Small intestine (tissue), 7 donors: ENCODE data around the gene PPP1R9B. TPM values are rescaled to one million over a fixed set of nuclear protein-coding genes. Genes with fewer than 3 reads are reported as not detected.

Experiments used
- DNase-seq, 2 donors: peaks; one replicate each; pipeline versions ENCODE4 v3.0.0 to v3.0.0-alpha.2; 2013
- FAIRE-seq: peaks from 2 replicates; lab custom pipeline; 2012; peaks lifted over from hg19 to GRCh38; lab: Jason Lieb, UNC
- H3K27ac ChIP-seq, 3 donors: one replicate each; pipeline ENCODE4 v1.5.1; 2013; ENCODE audit warnings: low read length in 2 of 3, mild to moderate bottlenecking in 2 of 3, control low read depth in 1 of 3, inconsistent platforms in 1 of 3, low read depth in 1 of 3, moderate library complexity in 1 of 3
- H3K27me3 ChIP-seq, 3 donors: one replicate each; pipeline ENCODE4 v1.6.1; 2013; ENCODE audit warnings: low read length in 3 of 3, inconsistent platforms in 1 of 3; ENCODE audit not compliant: control insufficient read depth in 3 of 3, insufficient read depth in 3 of 3
- H3K36me3 ChIP-seq, 3 donors: one replicate each; pipeline ENCODE4 v1.6.1; 2013; ENCODE audit warnings: low read length in 3 of 3, inconsistent platforms in 1 of 3, low read depth in 1 of 3, mild to moderate bottlenecking in 1 of 3, moderate library complexity in 1 of 3; ENCODE audit not compliant: control insufficient read depth in 3 of 3, insufficient read depth in 2 of 3
- H3K4me1 ChIP-seq, 3 donors: one replicate each; pipeline ENCODE4 v1.6.1; 2013; ENCODE audit warnings: low read length in 2 of 3, inconsistent platforms in 1 of 3, low read depth in 1 of 3, mild to moderate bottlenecking in 1 of 3, moderate library complexity in 1 of 3; ENCODE audit not compliant: control insufficient read depth in 3 of 3, insufficient read depth in 2 of 3
- H3K4me3 ChIP-seq, 3 donors: one replicate each; pipeline ENCODE4 v1.5.1; 2013; ENCODE audit warnings: low read length in 3 of 3, control low read depth in 1 of 3, inconsistent platforms in 1 of 3, low read depth in 1 of 3, mild to moderate bottlenecking in 1 of 3, moderate library complexity in 1 of 3
- H3K9me3 ChIP-seq, 2 donors: one replicate each; pipeline ENCODE4 v1.6.1; 2013; ENCODE audit warnings: low read depth in 1 of 2, low read length in 1 of 2; ENCODE audit not compliant: control insufficient read depth in 2 of 2, insufficient read depth in 1 of 2
- WGBS, 3 donors: extraction: QIAGEN DNeasy Blood & Tissue Kit; methylation state at CpG; one replicate each; pipeline ENCODE4 v1.1.7; 2013; 5-methylcytosine and 5-hydroxymethylcytosine counted together
- polyA plus RNA-seq, 4 donors: library from polyadenylated mRNA; stranded (reverse) in 3 of 4; unstranded in 1 of 4; fragments of 200-250 nt in 3 of 4; fragments of 120-200 nt in 1 of 4; gene quantifications; one replicate each; pipeline versions ENCODE4 v1.2.1 to v1.2.3, GENCODE V29; 2013
- donor health status: healthy with polysubstance abuse.
- donor health status: control.
- donor health status: control.
- donor health status: Bipolar disorder and iron deficiency.
- donor health status: healthy.

Gene PPP1R9B
- polyA plus RNA-seq, 4 donors: 14.1 to 31.8 (median 21.6) TPM

- DNase-seq (no peak), FAIRE-seq (no peak)
- Histone ChIP-seq H3K4me1 (peaks cover 0 to 5% (median 0%) of the 10 kb centered on the region in 3 donors), H3K4me3 (no peak overlapping the region), H3K36me3 (no peaks in the 10 kb centered on the region), H3K27ac (no peak overlapping the region), H3K27me3 (peaks cover 0 to 14% (median 0%) of the 10 kb centered on the region in 3 donors), H3K9me3 (no peaks in the 10 kb centered on the region)
- 49 to 55% (median 53%) methylated on average over 16 of the region's 16 CpGs for WGBS, 3 donors
These were observed 11.4 kb upstream of the PPP1R9B start for GRCh38 chr17:50161911-50162288.

- Histone ChIP-seq H3K27me3 (peaks cover 0 to 14% (median 0%) of the 10 kb centered on the region in 3 donors), H3K27ac (peak overlapping the region in 2 of 3 donors; percentile 39 to 49), H3K9me3 (no peaks in the 10 kb centered on the region), H3K4me3 (peak overlapping the region in 2 of 3 donors; percentile 31 to 47), H3K36me3 (no peaks in the 10 kb centered on the region), H3K4me1 (peaks cover 0 to 5% (median 0%) of the 10 kb centered on the region in 3 donors)
- DNase-seq (peak; percentile 87 to 95), FAIRE-seq (no peak)
- WGBS, 3 donors: 1% methylated on average over 35 to 53 of the region's 53 CpGs
These were observed 10.8 kb upstream of the PPP1R9B start for GRCh38 chr17:50161023-50161910.

GRCh38 chr17:50157891-50158290, 7.4 kb upstream of the PPP1R9B start:
- Histone ChIP-seq H3K9me3 (no peaks in the 10 kb centered on the region), H3K4me3 (no peak overlapping the region), H3K27me3 (peaks cover 0 to 8% (median 0%) of the 10 kb centered on the region in 3 donors), H3K27ac (no peak overlapping the region), H3K4me1 (peaks cover 0 to 5% (median 0%) of the 10 kb centered on the region in 3 donors), H3K36me3 (no peaks in the 10 kb centered on the region)
- DNase-seq (no peak), FAIRE-seq (no peak)
- WGBS, 3 donors: 56 to 65% (median 63%) methylated on average over 4 of the region's 4 CpGs

GRCh38 chr17:50155115-50155819, 4.8 kb upstream of the PPP1R9B start:
- H3K27me3 ChIP-seq: no peaks in the 10 kb centered on the region
- no peaks in the 10 kb centered on the region for H3K9me3 ChIP-seq
- H3K36me3 ChIP-seq: no peaks in the 10 kb centered on the region
- FAIRE-seq (no peak), DNase-seq (no peak)
- WGBS, 3 donors: 74 to 88% (median 79%) methylated on average over 8 of the region's 8 CpGs
- H3K4me3 ChIP-seq: no peak overlapping the region
- peak overlapping the region in 1 of 3 donors; percentile 57 for H3K27ac ChIP-seq
- peaks cover 0 to 17% (median 0%) of the 10 kb centered on the region in 3 donors for H3K4me1 ChIP-seq

- H3K4me3 ChIP-seq: no peak overlapping the region
- H3K36me3 ChIP-seq: no peaks in the 10 kb centered on the region
- H3K4me1 ChIP-seq: peaks cover 0 to 17% (median 0%) of the 10 kb centered on the region in 3 donors
- no peak for FAIRE-seq
- no peaks in the 10 kb centered on the region for H3K9me3 ChIP-seq
- WGBS, 3 donors: 15 to 32% (median 17%) methylated on average over 1 of the region's 1 CpG
- no peak for DNase-seq
- peak overlapping the region in 1 of 3 donors; percentile 57 for H3K27ac ChIP-seq
- no peaks in the 10 kb centered on the region for H3K27me3 ChIP-seq
These were observed 4.1 kb upstream of the PPP1R9B start for GRCh38 chr17:50154604-50155003.

- Histone ChIP-seq H3K27ac (peak overlapping the region in 1 of 3 donors; percentile 57), H3K4me1 (peaks cover 0 to 17% (median 0%) of the 10 kb centered on the region in 3 donors), H3K27me3 (no peaks in the 10 kb centered on the region), H3K9me3 (no peaks in the 10 kb centered on the region), H3K4me3 (no peak overlapping the region), H3K36me3 (no peaks in the 10 kb centered on the region)
- FAIRE-seq: no peak
- DNase-seq: peak in 1 of 2 donors; percentile 60
- 24 to 48% (median 40%) methylated on average over 16 of the region's 16 CpGs for WGBS, 3 donors
These were observed 3.4 kb upstream of the PPP1R9B start for GRCh38 chr17:50153650-50154575.

GRCh38 chr17:50152736-50153135, 2.3 kb upstream of the PPP1R9B start:
- DNase-seq (no peak), FAIRE-seq (no peak)
- H3K36me3 ChIP-seq: peaks cover 0 to under 1% (median 0%) of the 10 kb centered on the region in 3 donors
- H3K9me3 ChIP-seq: no peaks in the 10 kb centered on the region
- H3K27ac ChIP-seq: peak overlapping the region in 1 of 3 donors; percentile 94
- WGBS, 3 donors: 70 to 73% (median 72%) methylated on average over 7 of the region's 7 CpGs
- peaks cover 0 to 26% (median 5%) of the 10 kb centered on the region in 3 donors for H3K4me1 ChIP-seq
- no peak overlapping the region for H3K4me3 ChIP-seq
- H3K27me3 ChIP-seq: no peaks in the 10 kb centered on the region
